ENCODE results near the gene RPL32. TPM values are rescaled to one million over a fixed set of nuclear protein-coding genes. Genes with fewer than 3 reads are reported as not detected.

Gene RPL32
- total and polyA plus RNA-seq, 9 of the 15 experiments (the other 6 are each of a cell fraction or from before 2014, with no cell fraction given), result 2,738 to 6,200 (median 4,286) TPM

DNA sequence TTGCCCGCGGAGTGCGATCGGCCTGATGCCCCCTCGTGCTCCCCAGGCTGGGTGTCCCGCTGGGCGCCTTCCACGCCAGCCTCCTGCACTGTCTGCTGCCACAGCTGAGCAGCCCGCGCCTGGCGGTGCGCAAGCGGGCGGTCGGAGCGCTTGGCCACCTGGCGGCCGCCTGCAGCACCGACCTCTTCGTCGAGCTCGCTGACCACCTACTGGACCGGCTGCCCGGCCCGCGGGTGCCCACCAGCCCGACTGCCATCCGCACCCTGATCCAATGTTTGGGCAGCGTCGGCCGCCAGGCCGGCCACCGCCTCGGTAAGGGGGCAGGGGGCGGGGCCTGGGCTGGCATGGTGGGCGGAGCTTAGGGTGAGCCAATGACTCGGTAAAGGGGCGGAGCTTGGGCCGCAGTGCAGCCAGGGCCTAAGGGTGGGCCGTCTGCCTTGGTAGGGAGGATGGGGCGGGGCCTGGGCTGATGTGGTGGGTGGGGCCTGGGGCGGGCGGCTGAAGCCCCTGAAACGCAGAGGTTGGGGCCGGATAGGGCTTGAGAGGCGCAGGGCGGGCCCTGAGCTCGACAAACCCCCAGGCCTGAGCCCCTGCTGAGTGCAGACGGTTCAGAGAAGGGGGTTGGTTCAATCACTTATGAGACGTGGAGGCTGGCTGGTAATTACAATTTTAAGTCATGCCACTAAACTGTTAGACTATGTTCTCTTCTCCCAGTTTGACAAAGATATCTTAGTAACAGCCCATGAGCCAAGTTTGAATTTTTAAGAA, 31.2 kb downstream of the RPL32 start (continued):
- TF ChIP-seq PRPF4 (IDR thresholded peaks at IDR 0.05; ENCODE audit: insufficient read depth, low read depth, low read length, poor library complexity, severe bottlenecking) (no peak), CREM (IDR thresholded peaks at IDR 0.05; ENCODE audit: low read depth) (peak; percentile 47; the same call in 1 of the 2 replicates), NEUROD1 (IDR thresholded peaks at IDR 0.05; ENCODE audit: borderline replicate concordance, low read depth, low read length, partially characterized antibody) (peak; percentile 39), MAFK (IDR thresholded peaks at IDR 0.05; ENCODE audit: low read length) (no peak), KLF16 (IDR thresholded peaks at IDR 0.05) (no peak), NR2F6 (CRISPR knock-in tag; IDR thresholded peaks at IDR 0.05) (no peak), FOXM1 (IDR thresholded peaks at IDR 0.05; ENCODE audit: low read depth) (no peak), FOXM1 (CRISPR knock-in tag; IDR thresholded peaks at IDR 0.05; ENCODE audit: low read depth) (peak; percentile 70; the same call in 1 of the 2 replicates), PCBP2 (IDR thresholded peaks at IDR 0.05; ENCODE audit: low read depth, low read length, poor library complexity, severe bottlenecking) (no peak), ZNF140 (CRISPR knock-in tag; IDR thresholded peaks at IDR 0.05) (no peak), ZNF217 (CRISPR knock-in tag; IDR thresholded peaks at IDR 0.05) (no peak), CBFB (CRISPR knock-in tag; IDR thresholded peaks at IDR 0.05) (peak; percentile 70), SMARCA4 (IDR thresholded peaks at IDR 0.05) (no peak; the same call in 1 of the 2 replicates), SAP30 (IDR thresholded peaks at IDR 0.05; ENCODE audit: borderline replicate concordance, insufficient read depth, low read depth, low read length, poor library complexity, severe bottlenecking) (peak; percentile 60)
- TF ChIP-seq, protein P1, sequence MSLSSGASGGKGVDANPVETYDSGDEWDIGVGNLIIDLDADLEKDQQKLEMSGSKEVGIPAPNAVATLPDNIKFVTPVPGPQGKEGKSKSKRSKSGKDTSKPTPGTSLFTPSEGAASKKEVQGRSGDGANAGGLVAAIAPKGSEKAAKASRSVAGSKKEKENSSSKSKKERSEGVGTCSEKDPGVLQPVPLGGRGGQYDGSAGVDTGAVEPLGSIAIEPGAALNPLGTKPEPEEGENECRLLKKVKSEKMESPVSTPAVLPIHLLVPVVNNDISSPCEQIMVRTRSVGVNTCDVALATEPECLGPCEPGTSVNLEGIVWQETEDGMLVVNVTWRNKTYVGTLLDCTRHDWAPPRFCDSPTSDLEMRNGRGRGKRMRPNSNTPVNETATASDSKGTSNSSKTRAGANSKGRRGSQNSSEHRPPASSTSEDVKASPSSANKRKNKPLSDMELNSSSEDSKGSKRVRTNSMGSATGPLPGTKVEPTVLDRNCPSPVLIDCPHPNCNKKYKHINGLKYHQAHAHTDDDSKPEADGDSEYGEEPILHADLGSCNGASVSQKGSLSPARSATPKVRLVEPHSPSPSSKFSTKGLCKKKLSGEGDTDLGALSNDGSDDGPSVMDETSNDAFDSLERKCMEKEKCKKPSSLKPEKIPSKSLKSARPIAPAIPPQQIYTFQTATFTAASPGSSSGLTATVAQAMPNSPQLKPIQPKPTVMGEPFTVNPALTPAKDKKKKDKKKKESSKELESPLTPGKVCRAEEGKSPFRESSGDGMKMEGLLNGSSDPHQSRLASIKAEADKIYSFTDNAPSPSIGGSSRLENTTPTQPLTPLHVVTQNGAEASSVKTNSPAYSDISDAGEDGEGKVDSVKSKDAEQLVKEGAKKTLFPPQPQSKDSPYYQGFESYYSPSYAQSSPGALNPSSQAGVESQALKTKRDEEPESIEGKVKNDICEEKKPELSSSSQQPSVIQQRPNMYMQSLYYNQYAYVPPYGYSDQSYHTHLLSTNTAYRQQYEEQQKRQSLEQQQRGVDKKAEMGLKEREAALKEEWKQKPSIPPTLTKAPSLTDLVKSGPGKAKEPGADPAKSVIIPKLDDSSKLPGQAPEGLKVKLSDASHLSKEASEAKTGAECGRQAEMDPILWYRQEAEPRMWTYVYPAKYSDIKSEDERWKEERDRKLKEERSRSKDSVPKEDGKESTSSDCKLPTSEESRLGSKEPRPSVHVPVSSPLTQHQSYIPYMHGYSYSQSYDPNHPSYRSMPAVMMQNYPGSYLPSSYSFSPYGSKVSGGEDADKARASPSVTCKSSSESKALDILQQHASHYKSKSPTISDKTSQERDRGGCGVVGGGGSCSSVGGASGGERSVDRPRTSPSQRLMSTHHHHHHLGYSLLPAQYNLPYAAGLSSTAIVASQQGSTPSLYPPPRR (CRISPR knock-in tag; IDR thresholded peaks at IDR 0.05; ENCODE audit: borderline replicate concordance), result 0 out of 2 replicates have a peak, but pooled peaks have one; percentile 39
- TF ChIP-seq, protein P2, sequence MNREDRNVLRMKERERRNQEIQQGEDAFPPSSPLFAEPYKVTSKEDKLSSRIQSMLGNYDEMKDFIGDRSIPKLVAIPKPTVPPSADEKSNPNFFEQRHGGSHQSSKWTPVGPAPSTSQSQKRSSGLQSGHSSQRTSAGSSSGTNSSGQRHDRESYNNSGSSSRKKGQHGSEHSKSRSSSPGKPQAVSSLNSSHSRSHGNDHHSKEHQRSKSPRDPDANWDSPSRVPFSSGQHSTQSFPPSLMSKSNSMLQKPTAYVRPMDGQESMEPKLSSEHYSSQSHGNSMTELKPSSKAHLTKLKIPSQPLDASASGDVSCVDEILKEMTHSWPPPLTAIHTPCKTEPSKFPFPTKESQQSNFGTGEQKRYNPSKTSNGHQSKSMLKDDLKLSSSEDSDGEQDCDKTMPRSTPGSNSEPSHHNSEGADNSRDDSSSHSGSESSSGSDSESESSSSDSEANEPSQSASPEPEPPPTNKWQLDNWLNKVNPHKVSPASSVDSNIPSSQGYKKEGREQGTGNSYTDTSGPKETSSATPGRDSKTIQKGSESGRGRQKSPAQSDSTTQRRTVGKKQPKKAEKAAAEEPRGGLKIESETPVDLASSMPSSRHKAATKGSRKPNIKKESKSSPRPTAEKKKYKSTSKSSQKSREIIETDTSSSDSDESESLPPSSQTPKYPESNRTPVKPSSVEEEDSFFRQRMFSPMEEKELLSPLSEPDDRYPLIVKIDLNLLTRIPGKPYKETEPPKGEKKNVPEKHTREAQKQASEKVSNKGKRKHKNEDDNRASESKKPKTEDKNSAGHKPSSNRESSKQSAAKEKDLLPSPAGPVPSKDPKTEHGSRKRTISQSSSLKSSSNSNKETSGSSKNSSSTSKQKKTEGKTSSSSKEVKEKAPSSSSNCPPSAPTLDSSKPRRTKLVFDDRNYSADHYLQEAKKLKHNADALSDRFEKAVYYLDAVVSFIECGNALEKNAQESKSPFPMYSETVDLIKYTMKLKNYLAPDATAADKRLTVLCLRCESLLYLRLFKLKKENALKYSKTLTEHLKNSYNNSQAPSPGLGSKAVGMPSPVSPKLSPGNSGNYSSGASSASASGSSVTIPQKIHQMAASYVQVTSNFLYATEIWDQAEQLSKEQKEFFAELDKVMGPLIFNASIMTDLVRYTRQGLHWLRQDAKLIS (CRISPR knock-in tag; IDR thresholded peaks at IDR 0.05), result peak; percentile 64; the same call in 1 of the 2 replicates
- TF ChIP-seq, protein P3, sequence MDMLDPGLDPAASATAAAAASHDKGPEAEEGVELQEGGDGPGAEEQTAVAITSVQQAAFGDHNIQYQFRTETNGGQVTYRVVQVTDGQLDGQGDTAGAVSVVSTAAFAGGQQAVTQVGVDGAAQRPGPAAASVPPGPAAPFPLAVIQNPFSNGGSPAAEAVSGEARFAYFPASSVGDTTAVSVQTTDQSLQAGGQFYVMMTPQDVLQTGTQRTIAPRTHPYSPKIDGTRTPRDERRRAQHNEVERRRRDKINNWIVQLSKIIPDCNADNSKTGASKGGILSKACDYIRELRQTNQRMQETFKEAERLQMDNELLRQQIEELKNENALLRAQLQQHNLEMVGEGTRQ (CRISPR knock-in tag; IDR thresholded peaks at IDR 0.05), result no peak
